HFF-Myc (cell line): ENCODE data around the gene STK39.

Source experiments
- DNase-seq: peaks from one replicate; pipeline ENCODE4 v3.0.0-alpha.2; 2011; ENCODE audit warnings: low read depth; ENCODE audit errors: extremely low read depth
- H3K4me3 ChIP-seq: replicated peaks from 2 replicates; pipeline ENCODE4 v1.5.1; 2011; ENCODE audit warnings: low read depth, mild to moderate bottlenecking, control low read depth, low read length
- TF ChIP-seq, protein P1 (sequence below): IDR thresholded peaks from 2 replicates; pipeline ENCODE4 v1.5.1; 2012; ENCODE audit warnings: mild to moderate bottlenecking, low read depth, low read length, control low read depth; ENCODE audit errors: missing control alignments

Gene STK39

GRCh38 chr2:168245074-168245825, 2.1 kb downstream of the STK39 start:
- no peak for DNase-seq
- H3K4me3 ChIP-seq = no peak overlapping the region
- TF ChIP-seq, protein P1, sequence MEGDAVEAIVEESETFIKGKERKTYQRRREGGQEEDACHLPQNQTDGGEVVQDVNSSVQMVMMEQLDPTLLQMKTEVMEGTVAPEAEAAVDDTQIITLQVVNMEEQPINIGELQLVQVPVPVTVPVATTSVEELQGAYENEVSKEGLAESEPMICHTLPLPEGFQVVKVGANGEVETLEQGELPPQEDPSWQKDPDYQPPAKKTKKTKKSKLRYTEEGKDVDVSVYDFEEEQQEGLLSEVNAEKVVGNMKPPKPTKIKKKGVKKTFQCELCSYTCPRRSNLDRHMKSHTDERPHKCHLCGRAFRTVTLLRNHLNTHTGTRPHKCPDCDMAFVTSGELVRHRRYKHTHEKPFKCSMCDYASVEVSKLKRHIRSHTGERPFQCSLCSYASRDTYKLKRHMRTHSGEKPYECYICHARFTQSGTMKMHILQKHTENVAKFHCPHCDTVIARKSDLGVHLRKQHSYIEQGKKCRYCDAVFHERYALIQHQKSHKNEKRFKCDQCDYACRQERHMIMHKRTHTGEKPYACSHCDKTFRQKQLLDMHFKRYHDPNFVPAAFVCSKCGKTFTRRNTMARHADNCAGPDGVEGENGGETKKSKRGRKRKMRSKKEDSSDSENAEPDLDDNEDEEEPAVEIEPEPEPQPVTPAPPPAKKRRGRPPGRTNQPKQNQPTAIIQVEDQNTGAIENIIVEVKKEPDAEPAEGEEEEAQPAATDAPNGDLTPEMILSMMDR = no peak

DNA sequence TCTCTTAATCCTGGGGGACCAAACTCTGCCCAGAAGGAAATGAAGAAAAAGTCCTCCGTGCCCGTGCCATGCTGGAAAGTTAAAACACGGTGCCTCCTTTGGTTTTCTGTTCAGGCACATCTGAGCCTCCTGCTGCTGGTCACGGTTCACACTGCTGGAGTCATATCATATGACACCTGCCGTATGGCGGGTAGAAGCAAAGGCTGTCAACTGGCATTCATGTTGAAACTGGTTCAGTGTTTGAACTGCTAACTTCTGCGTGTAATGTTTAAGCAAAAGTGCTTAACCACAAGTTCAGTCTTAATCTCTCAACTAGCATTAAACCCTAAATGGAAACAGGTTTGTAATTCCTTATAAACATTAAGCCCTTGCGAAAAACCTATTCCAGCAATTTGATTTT, 3.1 kb downstream of the STK39 start:
- H3K4me3 ChIP-seq = no peak overlapping the region
- TF ChIP-seq, protein P1 = no peak
- DNase-seq = no peak

GRCh38 chr2:168243061-168243460, 4.3 kb downstream of the STK39 start:
- TF ChIP-seq, protein P1 = no peak
- DNase-seq = no peak
- H3K4me3 ChIP-seq = no peak overlapping the region

- TF ChIP-seq, protein P1 = no peak
Measured at GRCh38 chr2:168241746-168242145, 5.6 kb downstream of the STK39 start.

DNA sequence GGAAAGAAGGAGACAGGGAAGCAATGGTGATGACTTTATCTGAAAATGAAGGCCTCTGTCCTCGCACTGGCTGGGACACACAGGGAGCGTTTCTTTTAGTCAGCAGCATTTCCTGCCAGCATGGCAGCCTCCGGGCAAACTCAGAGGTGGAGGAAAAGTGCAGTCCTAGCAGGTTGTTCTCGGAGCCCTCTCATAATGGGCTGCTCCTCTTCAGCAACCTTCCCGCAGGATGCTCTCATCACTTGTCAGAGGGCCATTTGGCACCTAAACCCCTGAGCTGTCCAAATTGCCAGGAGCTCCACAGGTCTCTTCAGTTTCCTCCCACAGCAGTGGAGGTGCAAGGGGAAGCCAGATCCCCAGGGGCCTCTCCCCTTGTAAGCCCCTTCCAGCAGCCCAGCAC, 6.2 kb downstream of the STK39 start:
- DNase-seq = no peak
- TF ChIP-seq, protein P1 = no peak
- H3K4me3 ChIP-seq = no peak overlapping the region

More at GRCh38 chr2:168241746-168242145, 5.6 kb downstream of the STK39 start:
- H3K4me3 ChIP-seq = no peak overlapping the region
- no peak for DNase-seq

GRCh38 chr2:168239281-168239680, 8.1 kb downstream of the STK39 start:
- TF ChIP-seq, protein P1 = no peak
- no peak for DNase-seq
- H3K4me3 ChIP-seq = no peak overlapping the region

DNA sequence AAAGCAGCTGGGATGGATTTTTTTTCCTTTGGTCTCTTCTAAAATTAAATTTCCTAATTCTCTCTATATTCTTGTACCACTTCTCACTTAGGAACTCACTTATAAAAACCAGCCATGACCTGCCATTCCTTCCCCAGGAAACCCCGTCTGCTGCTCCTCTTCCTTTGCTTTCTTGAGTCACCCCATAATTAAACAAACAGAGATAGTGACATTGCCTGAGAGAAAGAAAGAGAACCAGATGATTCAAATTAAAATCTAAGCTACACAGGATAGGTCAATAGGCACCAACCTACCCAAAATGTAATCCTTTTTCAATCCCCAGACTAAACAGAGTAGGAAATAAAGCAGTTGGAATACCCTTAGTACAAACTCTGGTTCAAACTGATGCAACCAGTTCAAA, 9.7 kb downstream of the STK39 start:
- TF ChIP-seq, protein P1 = no peak
- no peak overlapping the region for H3K4me3 ChIP-seq
- no peak for DNase-seq
